ENCODE data around the gene CCDC191. TPM values are rescaled to one million over a fixed set of nuclear protein-coding genes. Genes with fewer than 3 reads are reported as not detected.

Gene CCDC191
- total and polyA plus RNA-seq, 12 donors, result 0.60 to 13.1 (median 4.6) TPM

DNA sequence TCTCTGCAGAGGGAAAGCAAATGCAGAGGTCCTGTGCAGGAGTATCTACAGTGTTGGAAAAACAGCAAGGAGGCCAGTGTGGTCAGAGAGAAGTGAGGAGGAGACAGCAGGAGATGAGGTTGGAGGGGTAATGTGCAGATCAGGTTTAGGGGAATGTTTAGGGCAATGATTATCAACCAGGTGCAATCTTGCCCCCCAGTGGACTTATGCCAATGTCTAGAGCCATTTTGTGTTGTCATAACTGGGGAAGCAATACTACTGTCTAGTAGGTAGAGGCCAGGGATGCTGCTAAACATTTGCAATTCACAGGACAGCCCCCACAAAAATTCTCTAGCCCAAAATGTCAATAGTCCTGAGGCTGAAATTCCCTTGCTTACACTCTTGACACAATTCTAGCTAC, 13.1 kb downstream of the CCDC191 start:
- Histone ChIP-seq H3K4me3 (no peak overlapping the region), H3K27me3 (no peaks in the 10 kb centered on the region), H3K36me3 (replicated peaks in 1 of 2) (peaks cover 0 to 4% of the 10 kb centered on the region in 2 donors), H3K27ac (no peak overlapping the region), H3K9me3 (replicated peaks in 1 of 3) (no peaks in the 10 kb centered on the region), H3K4me1 (replicated peaks in 1 of 2) (no peaks in the 10 kb centered on the region)
- DNase-seq, result no peak
- intact Hi-C loops (cut with DNase I), result no loop called here
- TF ChIP-seq POLR2A (IDR thresholded peaks at IDR 0.05), result no peak
- TF ChIP-seq, protein P1, sequence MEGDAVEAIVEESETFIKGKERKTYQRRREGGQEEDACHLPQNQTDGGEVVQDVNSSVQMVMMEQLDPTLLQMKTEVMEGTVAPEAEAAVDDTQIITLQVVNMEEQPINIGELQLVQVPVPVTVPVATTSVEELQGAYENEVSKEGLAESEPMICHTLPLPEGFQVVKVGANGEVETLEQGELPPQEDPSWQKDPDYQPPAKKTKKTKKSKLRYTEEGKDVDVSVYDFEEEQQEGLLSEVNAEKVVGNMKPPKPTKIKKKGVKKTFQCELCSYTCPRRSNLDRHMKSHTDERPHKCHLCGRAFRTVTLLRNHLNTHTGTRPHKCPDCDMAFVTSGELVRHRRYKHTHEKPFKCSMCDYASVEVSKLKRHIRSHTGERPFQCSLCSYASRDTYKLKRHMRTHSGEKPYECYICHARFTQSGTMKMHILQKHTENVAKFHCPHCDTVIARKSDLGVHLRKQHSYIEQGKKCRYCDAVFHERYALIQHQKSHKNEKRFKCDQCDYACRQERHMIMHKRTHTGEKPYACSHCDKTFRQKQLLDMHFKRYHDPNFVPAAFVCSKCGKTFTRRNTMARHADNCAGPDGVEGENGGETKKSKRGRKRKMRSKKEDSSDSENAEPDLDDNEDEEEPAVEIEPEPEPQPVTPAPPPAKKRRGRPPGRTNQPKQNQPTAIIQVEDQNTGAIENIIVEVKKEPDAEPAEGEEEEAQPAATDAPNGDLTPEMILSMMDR (IDR thresholded peaks at IDR 0.05), result no peak

DNA sequence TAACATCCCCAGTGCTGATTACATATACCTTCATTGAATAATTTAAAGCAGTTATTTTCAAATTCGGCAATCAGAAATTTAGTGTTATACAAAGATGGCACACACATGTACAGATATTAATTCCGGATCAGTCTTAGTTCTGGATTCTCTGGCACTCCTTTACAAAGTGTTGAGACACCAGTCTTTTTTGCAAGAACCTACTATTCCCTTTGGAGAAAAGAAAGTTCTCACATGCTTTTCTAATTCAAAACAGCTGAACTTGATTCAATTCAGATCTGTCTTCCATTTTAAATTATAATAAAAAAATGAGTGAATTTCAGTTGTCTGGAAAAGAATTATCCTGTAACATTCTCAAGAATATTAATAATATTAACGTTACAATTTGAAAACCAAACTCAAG, 20.4 kb downstream of the CCDC191 start:
- Histone ChIP-seq H3K4me3 (no peak overlapping the region), H3K27ac (no peak overlapping the region), H3K27me3 (no peaks in the 10 kb centered on the region), H3K36me3 (replicated peaks in 1 of 2) (no peaks in the 10 kb centered on the region), H3K4me1 (replicated peaks in 1 of 2) (no peaks in the 10 kb centered on the region), H3K9me3 (replicated peaks in 1 of 3) (no peaks in the 10 kb centered on the region)
- no peak for TF ChIP-seq POLR2A (IDR thresholded peaks at IDR 0.05)
- TF ChIP-seq, protein P1 (IDR thresholded peaks at IDR 0.05), result no peak
- intact Hi-C loops (cut with DNase I), result no loop called here
- WGBS, 4 donors, result 95 to 99% (median 96%) methylated on average over 3 of the region's 3 CpGs
- no peak for DNase-seq

DNA sequence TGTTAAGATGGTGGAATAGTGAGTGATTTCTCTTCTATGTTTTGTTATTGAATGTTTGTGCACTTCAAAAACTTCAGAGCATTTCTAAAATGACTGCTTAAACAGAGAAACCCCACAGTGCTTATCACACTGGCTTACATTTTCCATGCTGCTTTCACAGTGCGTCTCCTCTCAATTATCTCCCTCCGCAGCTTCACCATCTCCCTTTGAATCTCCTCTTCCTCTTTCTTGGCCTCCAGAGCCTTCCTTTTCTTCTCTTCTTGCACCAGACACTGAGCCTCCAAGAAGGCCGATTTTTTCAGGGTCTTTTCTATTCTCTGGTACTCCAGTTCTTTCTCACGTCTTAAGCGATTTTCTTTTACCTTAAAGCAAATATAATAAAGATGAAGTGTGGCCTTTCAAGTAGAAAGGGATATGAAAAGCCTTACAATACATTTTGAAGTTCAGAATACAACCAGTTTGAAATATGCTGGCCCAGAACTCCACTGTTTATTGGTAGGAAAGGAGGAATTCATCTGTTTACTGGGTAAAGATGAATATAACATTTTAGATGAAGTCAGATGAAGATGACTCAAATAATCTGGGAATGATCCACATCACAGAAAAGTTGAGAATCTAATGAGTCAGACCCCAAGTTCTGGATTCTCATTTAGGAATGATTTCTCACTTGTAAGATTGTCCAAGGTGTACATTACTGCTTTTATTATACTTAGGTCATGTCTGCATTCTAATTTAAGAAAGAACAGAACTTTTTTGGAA, 21.4 kb downstream of the CCDC191 start:
- DNase-seq, result no peak
- Histone ChIP-seq H3K27me3 (no peaks in the 10 kb centered on the region), H3K36me3 (replicated peaks in 1 of 2) (no peaks in the 10 kb centered on the region), H3K4me1 (replicated peaks in 1 of 2) (no peaks in the 10 kb centered on the region), H3K9me3 (replicated peaks in 1 of 3) (no peaks in the 10 kb centered on the region), H3K27ac (no peak overlapping the region), H3K4me3 (no peak overlapping the region)
- WGBS, 4 donors, result 88 to 94% (median 92%) methylated on average over 5 of the region's 5 CpGs
- intact Hi-C loops (cut with DNase I), result no loop called here
- TF ChIP-seq POLR2A (IDR thresholded peaks at IDR 0.05), result no peak
- TF ChIP-seq, protein P1 (IDR thresholded peaks at IDR 0.05), result no peak

DNA sequence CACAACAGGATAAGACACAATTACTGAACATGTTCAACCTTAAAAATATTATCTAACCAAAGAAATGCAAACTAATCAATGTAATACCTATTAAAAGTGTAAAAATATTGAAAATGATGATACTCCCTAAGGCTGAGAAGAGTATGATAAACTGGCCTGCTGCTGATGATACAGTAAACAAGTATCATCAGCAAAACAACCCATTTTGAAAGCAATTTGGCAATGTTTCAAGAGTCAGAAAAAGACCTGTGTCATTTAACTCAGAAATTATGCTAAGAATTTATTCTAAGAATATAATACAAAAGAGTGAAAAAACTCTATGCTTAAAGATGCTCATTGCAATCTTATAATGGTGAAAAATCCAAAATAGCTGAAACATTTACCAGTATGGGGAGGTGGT, 22.1 kb downstream of the CCDC191 start:
- Histone ChIP-seq H3K4me3 (no peak overlapping the region), H3K36me3 (replicated peaks in 1 of 2) (no peaks in the 10 kb centered on the region), H3K4me1 (replicated peaks in 1 of 2) (no peaks in the 10 kb centered on the region), H3K27ac (no peak overlapping the region), H3K27me3 (no peaks in the 10 kb centered on the region), H3K9me3 (replicated peaks in 1 of 3) (no peaks in the 10 kb centered on the region)
- TF ChIP-seq, protein P1 (IDR thresholded peaks at IDR 0.05), result no peak
- TF ChIP-seq POLR2A (IDR thresholded peaks at IDR 0.05), result no peak
- intact Hi-C loops (cut with DNase I), result no loop called here
- DNase-seq, result no peak
